8988T (cell line): ENCODE results near the gene SETDB1.
A peak's percentile ranks its signal among the peaks of the same experiment; 100 is the strongest.

ENCODE experiments used
- DNase-seq: peaks from one replicate; pipeline ENCODE4 v3.0.0; 2011

SETDB1 gene

DNA sequence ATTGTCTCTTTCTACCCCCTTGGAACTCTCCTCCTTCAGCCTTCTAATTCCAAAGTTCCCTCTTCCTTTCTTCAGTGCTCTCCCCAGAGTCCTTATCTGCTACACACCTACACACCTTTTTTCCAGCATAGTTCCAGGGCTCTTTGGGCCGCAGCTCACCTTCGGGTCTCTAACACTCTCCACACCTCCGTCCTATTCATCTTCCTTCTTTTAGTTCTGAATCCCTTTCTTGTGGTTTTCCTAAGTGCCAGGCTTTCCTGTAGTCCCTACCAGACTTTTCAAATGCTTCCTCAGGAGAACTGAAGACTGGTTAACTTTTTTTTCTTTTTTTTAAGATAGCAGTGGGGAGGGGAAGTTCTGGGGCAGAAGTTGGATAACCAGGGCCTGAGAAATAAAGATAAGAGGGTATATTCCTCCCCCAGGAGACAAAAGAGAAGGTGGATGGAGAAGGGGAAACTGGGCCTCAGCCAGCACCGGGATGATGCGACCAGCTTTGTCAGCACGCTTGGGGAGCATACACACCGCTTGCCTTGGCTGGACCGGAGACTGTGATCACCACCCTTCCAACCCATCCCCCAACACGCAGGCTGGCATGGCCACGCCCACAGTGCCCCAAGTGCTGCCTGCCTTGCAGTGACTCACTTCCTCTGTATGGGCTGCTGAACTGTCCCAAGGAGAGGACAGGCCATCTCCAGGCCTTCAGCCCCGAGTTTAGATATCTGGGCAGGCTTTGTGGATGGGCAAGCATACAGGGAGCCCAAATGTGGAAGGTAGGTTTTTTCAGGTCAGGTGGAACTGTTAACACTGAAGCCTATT lies 50.9 kb downstream of the SETDB1 start:
- peak; percentile 97 for DNase-seq

- peak; percentile 92 for DNase-seq
Measured at GRCh38 chr1:150979092-150980056, 53.2 kb downstream of the SETDB1 start.

DNA sequence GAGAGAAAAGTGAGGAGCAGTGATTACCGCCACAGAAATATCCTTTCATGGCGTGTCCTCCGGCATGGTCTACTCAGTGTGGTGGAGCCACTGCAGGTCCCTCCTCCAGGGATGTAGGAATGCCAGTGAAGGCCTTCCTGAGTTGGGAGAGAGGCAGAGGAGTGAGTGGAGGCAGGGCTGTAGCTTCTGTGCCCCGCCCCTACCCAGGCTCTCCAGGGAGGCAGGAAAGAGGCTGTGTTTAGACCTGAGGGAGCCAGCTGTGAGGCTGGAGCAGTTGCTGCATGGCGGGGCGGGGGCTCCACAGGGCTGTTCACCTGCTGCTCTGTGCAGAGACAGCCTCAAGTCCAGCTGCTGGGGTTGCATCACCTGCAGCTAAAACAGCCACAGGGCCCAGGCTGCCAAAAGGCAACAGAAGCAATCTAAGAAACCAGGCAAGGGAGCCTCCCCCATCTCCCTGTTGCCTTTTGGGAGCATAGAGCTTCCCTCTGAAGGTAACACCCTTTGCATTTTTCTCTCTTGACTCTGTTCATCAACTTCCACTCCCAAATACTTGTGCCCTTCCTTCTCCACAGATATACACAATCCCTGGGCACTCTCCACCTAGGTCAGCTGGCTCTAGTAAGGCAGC lies 55.1 kb downstream of the SETDB1 start:
- peak; percentile 48 for DNase-seq

DNA sequence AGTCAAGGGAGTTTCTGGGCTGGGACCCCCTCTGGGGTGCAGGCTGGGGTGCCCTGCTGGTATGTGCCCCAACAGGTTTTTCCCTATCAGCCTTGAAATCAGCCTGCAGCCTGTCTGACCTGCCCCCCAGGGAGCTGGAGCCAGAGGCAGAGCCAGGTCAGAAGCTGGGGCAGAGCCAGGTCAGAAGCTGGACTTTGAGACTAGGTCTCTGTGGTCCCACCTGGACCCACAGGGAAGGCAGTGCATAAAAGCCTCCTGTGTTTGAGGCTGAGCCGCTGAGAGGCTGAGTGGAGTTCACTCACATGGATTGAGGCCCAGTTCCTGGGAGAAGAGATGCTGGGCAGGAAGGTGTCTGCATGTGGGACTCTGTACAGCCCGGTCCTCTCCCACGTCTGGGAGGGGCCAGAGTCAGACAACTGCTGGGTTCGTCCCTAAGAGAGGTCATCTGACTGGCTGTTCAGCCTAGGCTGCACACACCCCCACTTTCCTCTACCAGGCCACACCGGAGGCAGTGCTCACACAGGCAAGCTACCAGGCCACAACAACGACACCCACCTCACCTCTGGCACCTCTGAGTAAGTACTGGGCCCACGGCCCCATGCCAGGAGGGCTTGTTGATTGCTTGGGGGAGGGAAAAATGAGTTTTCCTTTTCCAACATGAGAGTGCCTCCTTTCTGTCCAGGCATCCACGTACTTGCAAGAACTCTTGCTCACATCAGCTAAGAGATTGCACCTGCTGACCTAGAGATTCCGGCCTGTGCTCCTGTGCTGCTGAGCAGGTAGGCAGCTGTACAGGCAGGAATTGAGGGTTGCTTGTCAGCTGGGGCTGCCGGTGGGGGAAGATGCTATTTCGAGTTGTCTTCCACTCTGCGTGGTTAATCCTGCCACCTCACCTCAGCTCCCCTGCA lies 55.9 kb downstream of the SETDB1 start, which contains the start of gene ANXA9:
Gene ANXA9, plus strand, starts transcription at position 488 of the 908 bp plus-strand sequence. CDS start 814 bp downstream, outside the sequence.
- DNase-seq: no peak

- DNase-seq: no peak
Measured at GRCh38 chr1:150985179-150985825, 59.1 kb downstream of the SETDB1 start.

GRCh38 chr1:150987924-150988323 lies 61.8 kb downstream of the SETDB1 start:
- DNase-seq: no peak

DNA sequence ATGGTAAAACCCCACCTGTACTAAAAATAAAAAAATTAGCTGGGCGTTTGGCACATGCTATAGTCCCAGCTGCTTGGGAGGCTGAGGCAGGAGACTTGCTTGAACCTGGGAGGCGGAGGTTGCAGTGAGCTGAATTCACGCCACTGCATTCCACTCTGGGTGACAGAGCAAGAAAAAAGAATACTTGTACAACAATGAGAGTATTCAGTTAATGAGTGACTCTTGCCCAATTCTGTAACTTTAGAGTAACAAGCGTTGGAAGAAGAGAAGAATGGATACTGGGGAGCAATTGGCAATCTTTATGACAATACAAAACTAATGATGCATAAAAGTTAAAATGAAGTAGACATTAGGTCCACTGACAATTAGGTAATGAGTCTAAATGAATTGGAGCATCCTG lies 66.5 kb downstream of the SETDB1 start:
- DNase-seq: no peak

GRCh38 chr1:150994248-150994647 lies 68.1 kb downstream of the SETDB1 start:
- DNase-seq: no peak

- no peak for DNase-seq
Measured at GRCh38 chr1:150995460-150995859, 69.3 kb downstream of the SETDB1 start.

DNA sequence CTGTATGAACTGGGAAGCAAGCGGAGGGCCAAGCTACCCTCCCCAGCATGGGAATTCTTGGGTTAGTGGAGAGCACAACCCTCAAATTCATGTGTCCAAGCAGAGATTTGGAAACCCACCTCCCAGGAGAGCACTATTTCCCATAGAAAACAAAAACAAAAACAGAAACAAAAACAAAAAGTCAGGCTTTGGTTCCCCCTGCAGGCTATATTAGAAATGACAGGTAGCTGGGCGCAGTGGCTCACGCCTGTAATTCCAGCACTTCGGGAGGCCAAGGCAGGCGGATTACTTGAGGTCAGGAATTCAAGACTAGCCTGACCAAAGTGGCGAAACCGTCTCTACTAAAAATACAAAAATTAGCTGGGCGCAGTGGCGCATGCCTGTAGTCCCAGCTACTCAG lies 69.7 kb downstream of the SETDB1 start:
- DNase-seq: no peak

- DNase-seq: no peak
Measured at GRCh38 chr1:150997126-150997872, 71.1 kb downstream of the SETDB1 start.

DNA sequence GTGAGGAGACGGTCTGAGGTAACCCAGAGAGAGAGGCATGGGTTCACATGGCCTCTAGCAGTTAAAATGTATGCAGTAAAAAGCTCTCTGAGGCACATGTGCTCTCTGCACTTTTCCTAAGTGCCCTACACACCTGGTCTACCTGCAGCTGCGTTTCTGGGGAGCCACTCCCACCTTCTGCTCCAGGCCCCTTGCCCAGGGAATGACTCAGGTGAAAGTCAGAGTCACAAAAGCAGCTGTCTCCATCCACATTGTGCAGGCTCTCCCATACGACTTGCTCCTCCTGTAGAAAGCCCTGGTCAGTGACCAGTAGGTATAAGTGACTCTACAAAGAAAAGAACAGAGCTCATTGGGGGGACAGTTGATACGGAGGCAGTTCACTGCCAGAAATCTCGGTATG lies 71.8 kb downstream of the SETDB1 start:
- DNase-seq: no peak

GRCh38 chr1:150999051-150999674 lies 73.0 kb downstream of the SETDB1 start:
- no peak for DNase-seq

- no peak for DNase-seq
Measured at GRCh38 chr1:150999926-151000325, 73.8 kb downstream of the SETDB1 start.

DNA sequence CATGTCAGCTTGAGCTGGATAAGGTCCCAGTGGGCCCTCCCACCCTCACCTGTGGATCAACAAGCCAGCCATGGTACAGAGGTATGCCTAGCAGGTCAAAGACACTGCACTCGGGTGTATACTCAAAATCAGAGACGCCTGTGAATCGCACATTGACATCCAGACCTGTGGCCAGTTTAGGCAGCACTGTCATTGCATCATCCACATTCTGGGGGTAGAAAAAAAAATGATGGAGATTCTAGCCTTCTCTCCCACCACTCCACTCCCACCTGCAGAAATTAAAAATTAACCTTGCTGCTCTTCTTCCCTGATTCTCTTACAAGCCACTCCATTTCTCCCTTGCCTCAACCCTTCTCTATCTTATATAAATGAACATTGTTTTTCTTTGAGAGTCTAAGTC lies 74.2 kb downstream of the SETDB1 start:
- DNase-seq: no peak

GRCh38 chr1:151001602-151002001 lies 75.4 kb downstream of the SETDB1 start:
- DNase-seq: no peak

DNA sequence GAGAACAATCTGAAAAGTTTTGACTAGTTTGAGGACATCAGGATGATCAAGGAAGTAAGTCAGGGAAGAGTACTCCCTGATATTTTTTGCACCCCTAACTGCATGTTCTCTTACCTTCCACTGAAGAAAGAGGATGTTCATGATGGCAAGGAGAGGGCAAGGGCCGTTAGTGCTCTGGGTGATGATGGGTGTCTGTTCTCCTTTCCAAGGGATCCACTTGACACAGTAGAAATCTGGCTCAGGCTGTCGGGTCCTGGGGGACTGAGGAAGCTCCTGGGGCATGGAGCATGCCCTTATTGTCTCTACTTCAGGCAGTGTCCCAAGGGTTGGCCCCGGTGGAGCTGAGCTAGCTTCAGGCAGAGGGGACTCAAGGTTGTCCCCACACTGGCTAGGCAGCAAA lies 75.9 kb downstream of the SETDB1 start:
- DNase-seq: no peak

DNA sequence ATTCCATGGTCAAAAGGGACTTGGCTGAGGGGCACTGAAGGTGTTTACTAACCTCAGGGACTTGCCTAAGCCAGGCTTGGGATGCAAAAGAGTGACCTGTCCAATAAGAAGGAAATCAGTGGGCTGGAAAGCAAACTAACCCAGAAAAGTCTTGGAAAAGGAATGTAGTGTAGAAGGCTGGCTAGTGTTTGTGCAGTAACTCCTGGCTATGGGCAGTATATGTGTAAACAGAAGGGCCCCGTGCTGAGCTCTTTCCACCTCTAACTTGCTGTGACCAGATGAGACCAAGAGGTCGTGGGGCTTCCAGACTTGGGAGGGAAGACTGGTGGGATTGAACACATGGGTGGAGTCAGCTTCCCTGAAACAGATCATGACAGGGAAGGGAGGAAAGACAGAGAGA lies 76.4 kb downstream of the SETDB1 start:
- DNase-seq: no peak

DNA sequence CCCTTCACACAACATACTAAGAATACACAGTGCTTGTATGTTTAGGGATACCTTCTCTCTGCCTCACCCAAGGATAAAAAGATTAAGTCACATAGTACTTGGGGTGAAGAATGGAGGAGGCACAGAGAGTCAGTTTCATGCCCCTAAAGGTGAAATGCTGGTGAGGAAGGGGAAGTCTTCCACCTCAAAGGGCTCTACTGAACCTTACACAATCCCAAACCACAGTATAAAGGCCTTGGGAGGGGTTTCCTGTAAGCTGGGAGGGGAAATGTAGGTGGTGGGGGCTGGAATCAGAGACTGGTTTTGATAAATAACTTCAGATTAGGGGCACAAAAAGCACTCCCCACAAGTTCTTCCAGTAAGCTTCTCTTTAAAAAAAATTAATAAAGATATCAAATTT lies 77.0 kb downstream of the SETDB1 start:
- no peak for DNase-seq

DNA sequence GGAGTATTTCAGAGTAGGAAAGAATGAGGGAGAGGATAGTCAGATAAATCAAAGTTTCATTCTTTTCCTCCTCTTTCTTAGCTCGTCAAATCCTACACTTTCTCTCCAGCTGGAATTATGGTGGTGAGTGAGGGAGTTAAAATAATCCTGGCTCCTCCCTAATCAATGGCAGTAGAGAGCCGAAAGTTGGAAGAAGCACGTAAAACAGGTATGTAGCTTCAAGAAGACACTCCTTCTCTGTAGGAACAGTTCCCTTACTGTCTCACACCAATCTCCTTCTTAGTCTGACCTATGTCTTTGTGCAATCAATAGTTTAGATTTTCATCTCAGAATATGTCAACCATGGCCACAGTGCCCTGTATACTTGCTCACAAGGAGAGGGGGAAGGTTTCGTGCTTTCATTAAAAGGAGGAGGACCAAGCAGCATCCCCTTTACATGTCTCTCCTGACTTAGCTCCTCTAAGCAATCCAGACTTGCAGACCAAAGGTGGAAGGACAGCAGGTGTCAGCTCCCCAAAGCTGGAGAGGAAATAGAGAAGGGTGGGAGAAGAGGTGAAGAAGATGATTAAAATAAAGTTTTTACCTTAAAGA lies 79.7 kb downstream of the SETDB1 start:
- no peak for DNase-seq
